H1 (cell line): Measurements from ENCODE around the gene NPHP4. TPM values are rescaled to one million over a fixed set of nuclear protein-coding genes. Genes with fewer than 3 reads are reported as not detected.
A peak's percentile ranks its signal among the peaks of the same experiment; 100 is the strongest.

Experiments
- CTCF ChIA-PET: fragments of 300-600 bp; sonication (Branson Sonifier 250); formaldehyde crosslinking; loops from one replicate; lab custom pipeline; 2021; ENCODE audit not compliant: partially characterized antibody; lab: Charles Lee
- POLR2A ChIA-PET: fragments of 300-600 bp; sonication (Branson Sonifier 250); formaldehyde crosslinking; loops from one replicate; lab custom pipeline; 2021; ENCODE audit warnings: inconsistent platforms; ENCODE audit not compliant: partially characterized antibody; lab: Charles Lee
- DNase-seq, 2 experiments: peaks; one replicate each; pipeline versions ENCODE4 v3.0.0 to v3.0.0-alpha.2; 2010 to 2022; ENCODE audit warnings: low spot score in 2 of 2, low read depth in 1 of 2, mixed read lengths in 1 of 2
- FAIRE-seq: peaks from 2 replicates; lab custom pipeline; 2011; peaks lifted over from hg19 to GRCh38; lab: Jason Lieb, UNC
- H2AFZ ChIP-seq: 2 replicates; pipeline ENCODE4 v1.8.1; 2012; ENCODE audit warnings: low read length, inconsistent platforms
- H2AK5ac ChIP-seq: 2 replicates; pipeline ENCODE4 v1.6.1; 2013; ENCODE audit warnings: low read depth, low read length
- H2BK120ac ChIP-seq: replicated peaks from 2 replicates; pipeline ENCODE3; 2013; ENCODE audit warnings: low read depth, low read length, inconsistent platforms
- H2BK12ac ChIP-seq: 2 replicates; pipeline ENCODE4 v1.6.1; 2013; ENCODE audit warnings: low read depth, low read length
- H2BK15ac ChIP-seq: 2 replicates; pipeline ENCODE4 v1.6.1; 2013; ENCODE audit warnings: low read length
- H2BK20ac ChIP-seq: 2 replicates; pipeline ENCODE4 v1.6.1; 2013; ENCODE audit warnings: low read length
- H2BK5ac ChIP-seq: 2 replicates; pipeline ENCODE4 v1.6.1; 2013; ENCODE audit warnings: low read depth, low read length
- H3K14ac ChIP-seq: 2 replicates; pipeline ENCODE4 v1.6.1; 2013; ENCODE audit warnings: inconsistent platforms; ENCODE audit not compliant: insufficient read length
- H3K18ac ChIP-seq: 2 replicates; pipeline ENCODE4 v1.6.1; 2013; ENCODE audit warnings: low read length; ENCODE audit errors: extremely low read depth
- H3K23ac ChIP-seq: 2 replicates; pipeline ENCODE4 v1.6.1; 2013; ENCODE audit warnings: inconsistent platforms; ENCODE audit not compliant: insufficient read length
- H3K23me2 ChIP-seq: 2 replicates; pipeline ENCODE4 v1.6.1; 2013; ENCODE audit warnings: low read depth, low read length
- H3K27ac ChIP-seq: 2 replicates; pipeline ENCODE4 v1.6.1; 2011; ENCODE audit warnings: low read depth, low read length, inconsistent platforms
- H3K27me3 ChIP-seq, 4 experiments: replicated peaks in 1 of 4; 1 replicate in 1 of 4; 2 replicates in 3 of 4; pipeline versions ENCODE4 v1.6.1 to v1.8.1; 2011 to 2013; ENCODE audit warnings: low read length in 3 of 4, mild to moderate bottlenecking in 3 of 4, inconsistent platforms in 2 of 4, mixed read lengths in 2 of 4, moderate library complexity in 1 of 4; ENCODE audit not compliant: control insufficient read depth in 3 of 4, insufficient read depth in 3 of 4; ENCODE audit errors: extremely low read depth in 1 of 4
- H3K36me3 ChIP-seq, 4 experiments: 2 replicates each; pipeline versions ENCODE4 v1.6.1 to v1.8.1; 2011 to 2013; ENCODE audit warnings: mild to moderate bottlenecking in 4 of 4, low read length in 3 of 4, moderate library complexity in 2 of 4, control low read depth in 1 of 4, inconsistent platforms in 1 of 4; ENCODE audit not compliant: insufficient read depth in 4 of 4, control insufficient read depth in 2 of 4
- H3K4ac ChIP-seq: replicated peaks from 2 replicates; pipeline ENCODE3; 2013; ENCODE audit warnings: low read length, low read depth, mixed read lengths, inconsistent platforms; ENCODE audit not compliant: insufficient read length
- H3K4me1 ChIP-seq, 4 experiments: replicated peaks in 1 of 4; 1 replicate in 1 of 4; 2 replicates in 3 of 4; pipeline versions ENCODE4 v1.6.1 to v1.8.1; 2011 to 2013; ENCODE audit warnings: low read length in 3 of 4, inconsistent platforms in 2 of 4, mixed read lengths in 1 of 4; ENCODE audit not compliant: insufficient read depth in 4 of 4, control insufficient read depth in 3 of 4
- H3K4me2 ChIP-seq, 2 experiments: 2 replicates each; pipeline versions ENCODE4 v1.6.1 to v1.8.1; 2011 to 2013; ENCODE audit warnings: low read depth in 2 of 2, low read length in 2 of 2, control low read depth in 1 of 2, inconsistent platforms in 1 of 2, mild to moderate bottlenecking in 1 of 2; ENCODE audit not compliant: insufficient read depth in 1 of 2
- H3K4me3 ChIP-seq, 4 experiments: fragments of 200-600, 300-600 bp in 1 of 4; sonication (generic), shearing (Covaris generic), sonication (Bioruptor Twin) in 1 of 4; 2 replicates each; pipeline versions ENCODE4 v1.5.1 to v1.8.1; 2011 to 2016; ENCODE audit warnings: low read length in 4 of 4, low read depth in 3 of 4, control low read depth in 2 of 4, inconsistent platforms in 2 of 4, mild to moderate bottlenecking in 2 of 4, mixed read lengths in 1 of 4, moderate library complexity in 1 of 4; ENCODE audit not compliant: insufficient read depth in 2 of 4; ENCODE audit errors: extremely low read depth in 1 of 4
- H3K56ac ChIP-seq: replicated peaks from 2 replicates; pipeline ENCODE3; 2013; ENCODE audit warnings: low read depth, mild to moderate bottlenecking, mixed read lengths, low read length, inconsistent platforms; ENCODE audit not compliant: insufficient read length
- H3K79me1 ChIP-seq: 2 replicates; pipeline ENCODE4 v1.6.1; 2013; ENCODE audit warnings: low read depth, low read length, control low read depth
- H3K79me2 ChIP-seq, 2 experiments: 2 replicates each; pipeline versions ENCODE4 v1.6.1 to v1.8.1; 2012 to 2013; ENCODE audit warnings: low read length in 2 of 2, mild to moderate bottlenecking in 2 of 2, inconsistent platforms in 1 of 2; ENCODE audit not compliant: insufficient read depth in 2 of 2, control insufficient read depth in 1 of 2
- H3K9ac ChIP-seq, 4 experiments: replicated peaks in 1 of 4; 1 replicate in 1 of 4; 2 replicates in 3 of 4; pipeline versions ENCODE4 v1.6.1 to v1.8.1; 2011 to 2013; ENCODE audit warnings: low read depth in 3 of 4, low read length in 3 of 4, control low read depth in 2 of 4, mild to moderate bottlenecking in 2 of 4, moderate library complexity in 2 of 4, inconsistent platforms in 1 of 4; ENCODE audit errors: extremely low read depth in 1 of 4
- H3K9me3 ChIP-seq, 2 experiments: 2 replicates each; pipeline versions ENCODE4 v1.6.1 to v1.8.1; 2012 to 2013; ENCODE audit warnings: mild to moderate bottlenecking in 2 of 2, moderate library complexity in 2 of 2, control low read depth in 1 of 2, inconsistent platforms in 1 of 2, low read depth in 1 of 2, low read length in 1 of 2, mixed read lengths in 1 of 2; ENCODE audit not compliant: insufficient read depth in 2 of 2
- H4K20me1 ChIP-seq, 2 experiments: replicated peaks in 1 of 2; 2 replicates each; pipeline versions ENCODE3 to v1.8.1; 2011 to 2013; ENCODE audit warnings: inconsistent platforms in 2 of 2, low read length in 2 of 2, mild to moderate bottlenecking in 1 of 2; ENCODE audit not compliant: insufficient read depth in 2 of 2, control insufficient read depth in 1 of 2
- H4K5ac ChIP-seq: 2 replicates; pipeline ENCODE4 v1.6.1; 2013; ENCODE audit warnings: low read length, low read depth, mixed read lengths, inconsistent platforms; ENCODE audit not compliant: insufficient read length
- H4K8ac ChIP-seq: 2 replicates; pipeline ENCODE4 v1.8.0; 2013; ENCODE audit warnings: mild to moderate bottlenecking, moderate library complexity, low read length, inconsistent platforms; ENCODE audit not compliant: insufficient read depth; ENCODE audit errors: extremely low read depth
- H4K91ac ChIP-seq: replicated peaks from 2 replicates; pipeline ENCODE3; 2013; ENCODE audit warnings: low read length, mixed read lengths, inconsistent platforms; ENCODE audit not compliant: insufficient read length
- CBX8 ChIP-seq: fragments of 300-800, 300-1000 bp; sonication (generic); IDR thresholded peaks from 2 replicates; pipeline ENCODE4 v1.7.1; 2016; ENCODE audit warnings: low read depth, low read length, borderline replicate concordance
- WGBS, 2 experiments: shearing (Covaris generic) in 1 of 2; methylation state at CpG; one replicate each; pipeline versions ENCODE4 v1.1.6 to v1.1.7; 2013 to 2015; ENCODE audit warnings: low lambda C conversion rate in 2 of 2, mixed read lengths in 2 of 2, inconsistent platforms in 1 of 2, low coverage in 1 of 2, missing lambda C conversion rate in 1 of 2; ENCODE audit not compliant: insufficient replicate concordance in 2 of 2, insufficient coverage in 1 of 2, insufficient read length in 1 of 2; ENCODE audit errors: extremely low coverage in 1 of 2, missing lambda C conversion rate in 1 of 2; 5-methylcytosine and 5-hydroxymethylcytosine counted together
- polyA plus RNA-seq, 7 experiments: library from polyadenylated mRNA; depleted of rRNA in 3 of 7; stranded (reverse) in 5 of 7; unstranded in 2 of 7; fragments of >200 nt in 5 of 7; fragments of 200-250 nt in 2 of 7; gene quantifications; 1 replicate in 5 of 7; 2 replicates in 1 of 7; 4 replicates in 1 of 7; pipeline versions ENCODE4 v1.2.1 to v1.2.3, GENCODE V29; 2011 to 2013; ENCODE audit warnings: missing spikeins in 2 of 7, mixed read lengths in 2 of 7
- total RNA-seq: library from RNA; stranded (reverse); fragmentation: NEBNext Ultra II Directional; extraction: Animal tissue kit (Norgen Biotek cat#: 25700); gene quantifications from 2 replicates; pipeline ENCODE4 v1.2.1, GENCODE V29; 2021

NPHP4 gene
- total and polyA plus RNA-seq, 2 of the 8 experiments (the other 6 are each of a cell fraction or from before 2014, with no cell fraction given), result 5.8 to 14.0 TPM

DNA sequence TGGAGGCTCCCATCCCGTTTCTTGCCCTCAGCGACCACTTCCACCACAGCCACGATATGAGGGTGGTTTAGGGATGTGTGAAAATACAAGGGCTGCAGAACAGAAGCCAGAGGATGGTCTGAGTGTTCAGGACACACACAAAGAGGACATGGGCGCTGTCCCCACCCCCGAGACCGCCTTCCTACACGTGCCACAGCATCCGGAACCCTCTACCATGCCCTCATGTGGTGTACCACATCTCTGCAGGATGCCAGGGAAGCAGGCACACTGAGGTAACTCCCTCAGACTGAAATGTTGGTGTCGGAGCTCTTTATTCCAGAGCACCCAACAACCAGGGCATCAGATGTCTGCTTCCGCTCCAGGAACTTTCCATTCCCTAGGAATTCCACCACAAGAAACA is 23.1 kb downstream of the NPHP4 start:
- H3K18ac ChIP-seq, result no peak overlapping the region
- ChIA-PET POLR2A (no interaction called here), CTCF (interaction anchor here (0.9 kb wide), 1 partner anchor 123 kb away, joined by 3 read pairs; no protein-coding TSS in a partner anchor)
- no peaks in the 10 kb centered on the region for H3K79me2 ChIP-seq
- no peak overlapping the region for H2BK5ac ChIP-seq
- peaks cover 5% of the 10 kb centered on the region for H3K79me1 ChIP-seq
- peaks cover 0 to 3% (median 0%) of the 10 kb centered on the region in 4 experiments; a peak in 2 of 8 replicates for H3K36me3 ChIP-seq
- no peak overlapping the region for H3K23ac ChIP-seq
- H3K4me3 ChIP-seq, result no peak overlapping the region
- H3K4me2 ChIP-seq, result no peak overlapping the region
- peak overlapping the region; percentile 65; the same call in 1 of the 2 replicates for H2AK5ac ChIP-seq
- H4K20me1 ChIP-seq, result no peaks in the 10 kb centered on the region
- H2AFZ ChIP-seq, result no peak overlapping the region
- no peak overlapping the region for H2BK12ac ChIP-seq
- H3K9me3 ChIP-seq, result no peaks in the 10 kb centered on the region
- no peak overlapping the region for H2BK120ac ChIP-seq
- no peak overlapping the region for H4K5ac ChIP-seq
- no peak overlapping the region for H3K14ac ChIP-seq
- no peak overlapping the region for H4K91ac ChIP-seq
- peaks cover 0 to 1% (median 0%) of the 10 kb centered on the region in 4 experiments; a peak in 1 of 7 replicates for H3K4me1 ChIP-seq
- no peaks in the 10 kb centered on the region for H3K23me2 ChIP-seq
- WGBS, 2 experiments, result 91% methylated on average over 10 of the region's 10 CpGs; no CpG with 5 or more reads in 1 of the 2 experiments
- H2BK20ac ChIP-seq, result no peak overlapping the region
- no peak overlapping the region for H3K9ac ChIP-seq
- H3K56ac ChIP-seq, result no peak overlapping the region
- no peak for DNase-seq
- no peak overlapping the region for H3K4ac ChIP-seq
- no peak overlapping the region for H4K8ac ChIP-seq
- no peaks in the 10 kb centered on the region for H3K27me3 ChIP-seq
- no peak for TF ChIP-seq CBX8
- TF ChIP-seq, all 59 proteins: peak for 0
- Histone ChIP-seq H2BK15ac (no peak overlapping the region), H3K27ac (no peak overlapping the region)
- no peak for FAIRE-seq
